ENCODE measurements around the gene ANKMY1. TPM values are rescaled to one million over a fixed set of nuclear protein-coding genes. Genes with fewer than 3 reads are reported as not detected.

Gene ANKMY1
- total and polyA plus RNA-seq, 2 donors (not counting 1 experiment from before 2014, with no cell fraction given): 51.7 to 72.1 TPM

GRCh38 chr2:240457223-240458043 lies 100.4 kb downstream of the ANKMY1 start:
- Histone ChIP-seq H3K27ac (ENCODE audit: low read length in 2 of 2) (no peak overlapping the region), H3K36me3 (replicated peaks in 1 of 2; ENCODE audit: control extremely low read depth in 1 of 2, control insufficient read depth in 1 of 2, extremely low read depth in 1 of 2, insufficient read depth in 2 of 2, low read length in 1 of 2) (no peaks in the 10 kb centered on the region), H3K27me3 (replicated peaks in 1 of 4; ENCODE audit: control extremely low read depth in 1 of 4, control insufficient read depth in 3 of 4, insufficient read depth in 4 of 4, low read length in 3 of 4) (peaks cover 0 to 40% (median 16%) of the 10 kb centered on the region in 4 experiments), H2AFZ (ENCODE audit: insufficient read depth, low read depth, low read length, poor library complexity, severe bottlenecking) (no peak overlapping the region), H3K79me2 (ENCODE audit: control insufficient read depth, insufficient read depth, low read length) (no peaks in the 10 kb centered on the region), H3K4me2 (replicated peaks; ENCODE audit: low read depth, low read length, poor library complexity, severe bottlenecking) (no peak overlapping the region), H3K9ac (ENCODE audit: low read length) (no peak overlapping the region), H3K4me3 (ENCODE audit: control extremely low read depth in 1 of 5, extremely low read depth in 1 of 5, insufficient read depth in 1 of 5, low read depth in 2 of 5, low read length in 4 of 5) (no peak overlapping the region), H3K9me3 (ENCODE audit: control extremely low read depth in 1 of 3, control insufficient read depth in 2 of 3, insufficient read depth in 1 of 3, low read length in 2 of 3) (peaks cover 0 to 6% (median 0%) of the 10 kb centered on the region in 3 donors), H4K20me1 (ENCODE audit: control insufficient read depth, insufficient read depth, low read length, poor library complexity, severe bottlenecking) (no peaks in the 10 kb centered on the region), H3K4me1 (ENCODE audit: control insufficient read depth in 2 of 2, insufficient read depth in 2 of 2, low read length in 2 of 2) (peaks cover 18 to 20% of the 10 kb centered on the region in 2 donors)
- Mint-ChIP-seq H3K27me3 (peaks cover 13% of the 10 kb centered on the region), H3K27ac (no peak overlapping the region), H3K9me3 (ENCODE audit: insufficient read depth) (no peaks in the 10 kb centered on the region), H3K4me1 (peaks cover 11% of the 10 kb centered on the region), H3K4me3 (no peak overlapping the region)
- intact Hi-C loops (cut with micrococcal nuclease): no loop called here
- CTCF ChIA-PET: no interaction called here
- 91% methylated on average over 20 of the region's 22 CpGs for WGBS (ENCODE audit: insufficient coverage)
- POLR2A ChIA-PET: no interaction called here
- no peak for ATAC-seq (ENCODE audit: low read depth)
- no peak for DNase-seq
- TF ChIP-seq EZH2 (IDR thresholded peaks at IDR 0.05; ENCODE audit: borderline replicate concordance, insufficient read depth, low read depth, low read length, poor library complexity, severe bottlenecking) (no peak), CTCF (IDR thresholded peaks at IDR 0.05) (no peak)
